SK-N-SH treated with all-trans-retinoic acid at 6 μM for 48 hours (cell line): ENCODE measurements around the gene PLXND1.

ENCODE experiments used
- ESRRG ChIP-seq: fragments of 250-450 bp; sonication (Bioruptor Pico); IDR thresholded peaks from 2 replicates; pipeline ENCODE4 v1.6.1; 2021; ENCODE audit warnings: mild to moderate bottlenecking
- ZFP30 ChIP-seq: fragments of 450-650 bp; formaldehyde crosslinking; IDR thresholded peaks from 2 replicates; pipeline ENCODE4 v1.5.0; 2022; ENCODE audit warnings: mild to moderate bottlenecking, moderate library complexity

DNA sequence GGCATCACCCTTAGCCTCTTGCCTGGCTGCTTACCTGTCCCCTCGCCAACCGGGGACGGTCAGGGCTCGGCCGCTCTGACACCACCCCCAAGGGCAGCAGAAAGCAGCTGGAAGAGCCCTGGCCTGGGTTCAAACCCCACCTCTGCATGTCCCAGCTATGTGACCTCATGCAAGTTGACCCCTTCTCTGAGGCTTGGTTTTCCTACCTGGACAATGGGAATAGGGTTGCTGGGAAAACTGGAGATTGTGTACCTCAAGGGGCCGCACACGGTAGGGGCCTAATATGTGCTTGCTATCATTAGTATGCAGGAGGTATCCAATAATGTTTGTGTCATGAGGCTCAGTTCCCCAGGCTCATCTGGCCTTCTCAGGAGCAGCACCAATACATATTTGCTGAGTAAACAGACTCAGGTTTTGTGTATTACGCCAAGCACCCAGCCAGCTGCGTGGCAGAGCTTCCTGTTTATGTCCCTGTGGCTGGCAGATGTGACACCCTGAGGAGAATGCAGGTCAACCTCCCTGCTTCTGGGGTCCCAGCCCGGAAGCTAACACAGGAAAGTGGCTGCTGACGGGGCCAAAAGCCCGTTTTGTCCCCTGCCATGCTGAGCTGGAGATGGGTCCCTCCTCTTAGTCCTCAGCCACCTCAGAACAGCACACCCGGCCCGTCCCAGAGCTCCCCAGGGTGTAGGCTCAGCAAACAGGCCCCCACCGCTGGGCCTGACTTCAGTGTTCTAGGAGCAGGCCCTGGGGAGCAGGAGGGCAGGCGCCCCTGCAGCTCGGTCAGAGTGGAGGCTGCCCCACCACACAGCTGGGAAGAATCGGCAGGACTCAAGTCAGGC is 29.7 kb downstream of the PLXND1 start:
- TF ChIP-seq ESRRG (CRISPR knock-in tag) (no peak), ZFP30 (CRISPR knock-in tag) (no peak)
